ENCODE measurements around the gene ANKS6.

DNA sequence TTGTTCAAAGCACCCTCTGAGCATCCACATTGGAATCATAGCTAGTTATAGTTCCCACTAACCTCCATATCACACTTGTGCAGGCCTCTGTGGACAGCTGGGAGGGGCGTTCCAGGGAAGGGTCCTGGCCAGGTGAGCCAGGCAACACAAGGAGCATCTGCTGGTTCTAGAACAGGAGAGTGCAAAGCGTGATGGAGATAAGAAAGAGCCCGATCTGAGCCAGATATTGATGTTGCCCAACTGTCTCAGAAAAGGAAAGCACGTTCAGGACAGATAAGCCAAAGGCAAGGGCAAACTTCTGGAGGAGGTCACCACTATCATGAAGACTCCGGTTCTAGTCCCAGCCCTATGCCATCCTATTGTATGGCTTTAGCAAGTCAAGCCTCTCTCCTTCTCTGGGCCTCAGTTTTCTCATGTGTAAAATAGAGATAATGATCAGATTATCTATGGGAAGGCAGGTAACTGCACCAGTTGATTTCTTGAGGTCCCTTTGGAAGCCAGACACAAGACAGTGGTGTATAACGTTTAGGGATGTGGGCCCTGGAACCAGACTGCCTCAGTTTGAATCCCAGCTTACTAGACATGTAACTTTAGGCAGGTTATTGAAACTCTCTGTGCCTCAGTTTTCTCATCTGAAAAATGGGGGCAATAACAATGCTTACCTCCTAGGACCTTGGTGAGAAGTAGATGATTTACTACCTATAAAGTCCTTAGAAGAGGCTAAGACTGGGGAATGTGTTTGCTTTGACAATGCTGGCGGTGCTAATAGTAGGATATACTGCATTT is 107.5 kb downstream of the ANKS6 start:
- TF ChIP-seq TCF12 (IDR thresholded peaks at IDR 0.05; ENCODE audit: low read depth, low read length): no peak
- TF ChIP-seq, protein P1, sequence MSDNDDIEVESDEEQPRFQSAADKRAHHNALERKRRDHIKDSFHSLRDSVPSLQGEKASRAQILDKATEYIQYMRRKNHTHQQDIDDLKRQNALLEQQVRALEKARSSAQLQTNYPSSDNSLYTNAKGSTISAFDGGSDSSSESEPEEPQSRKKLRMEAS (IDR thresholded peaks at IDR 0.05): no peak
- no peak for TF ChIP-seq BCL11A (IDR thresholded peaks at IDR 0.05; ENCODE audit: low read depth in 2 of 2, low read length in 2 of 2)
- TF ChIP-seq CEBPB (IDR thresholded peaks at IDR 0.05; ENCODE audit: low read depth, low read length): no peak
- TF ChIP-seq, protein P2, sequence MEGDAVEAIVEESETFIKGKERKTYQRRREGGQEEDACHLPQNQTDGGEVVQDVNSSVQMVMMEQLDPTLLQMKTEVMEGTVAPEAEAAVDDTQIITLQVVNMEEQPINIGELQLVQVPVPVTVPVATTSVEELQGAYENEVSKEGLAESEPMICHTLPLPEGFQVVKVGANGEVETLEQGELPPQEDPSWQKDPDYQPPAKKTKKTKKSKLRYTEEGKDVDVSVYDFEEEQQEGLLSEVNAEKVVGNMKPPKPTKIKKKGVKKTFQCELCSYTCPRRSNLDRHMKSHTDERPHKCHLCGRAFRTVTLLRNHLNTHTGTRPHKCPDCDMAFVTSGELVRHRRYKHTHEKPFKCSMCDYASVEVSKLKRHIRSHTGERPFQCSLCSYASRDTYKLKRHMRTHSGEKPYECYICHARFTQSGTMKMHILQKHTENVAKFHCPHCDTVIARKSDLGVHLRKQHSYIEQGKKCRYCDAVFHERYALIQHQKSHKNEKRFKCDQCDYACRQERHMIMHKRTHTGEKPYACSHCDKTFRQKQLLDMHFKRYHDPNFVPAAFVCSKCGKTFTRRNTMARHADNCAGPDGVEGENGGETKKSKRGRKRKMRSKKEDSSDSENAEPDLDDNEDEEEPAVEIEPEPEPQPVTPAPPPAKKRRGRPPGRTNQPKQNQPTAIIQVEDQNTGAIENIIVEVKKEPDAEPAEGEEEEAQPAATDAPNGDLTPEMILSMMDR (IDR thresholded peaks at IDR 0.05; ENCODE audit: control extremely low read depth in 1 of 3, insufficient read depth in 1 of 3, low read depth in 1 of 3, low read length in 3 of 3): no peak
- TF ChIP-seq SIX5 (IDR thresholded peaks at IDR 0.05; ENCODE audit: low read depth, low read length): no peak
- no peak for TF ChIP-seq POLR2A (IDR thresholded peaks at IDR 0.05; ENCODE audit: control extremely low read depth in 1 of 2, low read depth in 2 of 2, low read length in 2 of 2)
- TF ChIP-seq, protein P3, sequence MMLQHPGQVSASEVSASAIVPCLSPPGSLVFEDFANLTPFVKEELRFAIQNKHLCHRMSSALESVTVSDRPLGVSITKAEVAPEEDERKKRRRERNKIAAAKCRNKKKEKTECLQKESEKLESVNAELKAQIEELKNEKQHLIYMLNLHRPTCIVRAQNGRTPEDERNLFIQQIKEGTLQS (IDR thresholded peaks at IDR 0.05; ENCODE audit: insufficient read depth, low read depth, low read length): no peak
- no peak for TF ChIP-seq POLR2AphosphoS5 (IDR thresholded peaks at IDR 0.05; ENCODE audit: low read depth, low read length)
- no peak for TF ChIP-seq TAF7 (optimal IDR thresholded peaks at IDR 0.05; ENCODE audit: borderline replicate concordance, low read depth, low read length)
- TF ChIP-seq GABPA (IDR thresholded peaks at IDR 0.05; ENCODE audit: borderline replicate concordance, insufficient read depth, low read length): no peak
- no peak for TF ChIP-seq EP300 (IDR thresholded peaks at IDR 0.05; ENCODE audit: borderline replicate concordance in 1 of 2, low read depth in 2 of 2, low read length in 2 of 2)
- no peak for TF ChIP-seq TAF1 (IDR thresholded peaks at IDR 0.05; ENCODE audit: low read depth, low read length)

Data from H1 (cell line).